ENCODE results near the gene ASMT.

DNA sequence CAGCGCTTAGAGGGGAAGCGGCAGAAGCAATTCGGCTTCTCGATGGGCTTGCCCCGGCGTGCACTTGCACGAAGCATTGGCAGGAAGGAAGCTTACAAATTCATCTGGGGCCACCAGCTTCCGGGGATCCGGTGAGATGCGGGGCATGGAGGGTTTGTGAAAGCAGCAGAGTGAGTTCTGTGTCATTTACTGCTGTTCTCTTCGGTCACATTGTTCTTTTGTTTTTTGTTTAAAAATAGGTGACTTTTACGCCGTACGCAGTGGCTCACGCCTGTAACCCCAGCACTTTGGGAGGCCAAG, 47.0 kb downstream of the ASMT start:
- TF ChIP-seq, protein P1, sequence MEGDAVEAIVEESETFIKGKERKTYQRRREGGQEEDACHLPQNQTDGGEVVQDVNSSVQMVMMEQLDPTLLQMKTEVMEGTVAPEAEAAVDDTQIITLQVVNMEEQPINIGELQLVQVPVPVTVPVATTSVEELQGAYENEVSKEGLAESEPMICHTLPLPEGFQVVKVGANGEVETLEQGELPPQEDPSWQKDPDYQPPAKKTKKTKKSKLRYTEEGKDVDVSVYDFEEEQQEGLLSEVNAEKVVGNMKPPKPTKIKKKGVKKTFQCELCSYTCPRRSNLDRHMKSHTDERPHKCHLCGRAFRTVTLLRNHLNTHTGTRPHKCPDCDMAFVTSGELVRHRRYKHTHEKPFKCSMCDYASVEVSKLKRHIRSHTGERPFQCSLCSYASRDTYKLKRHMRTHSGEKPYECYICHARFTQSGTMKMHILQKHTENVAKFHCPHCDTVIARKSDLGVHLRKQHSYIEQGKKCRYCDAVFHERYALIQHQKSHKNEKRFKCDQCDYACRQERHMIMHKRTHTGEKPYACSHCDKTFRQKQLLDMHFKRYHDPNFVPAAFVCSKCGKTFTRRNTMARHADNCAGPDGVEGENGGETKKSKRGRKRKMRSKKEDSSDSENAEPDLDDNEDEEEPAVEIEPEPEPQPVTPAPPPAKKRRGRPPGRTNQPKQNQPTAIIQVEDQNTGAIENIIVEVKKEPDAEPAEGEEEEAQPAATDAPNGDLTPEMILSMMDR (IDR thresholded peaks at IDR 0.05; ENCODE audit: insufficient read depth, low read depth, low read length), result no peak
- no peak for TF ChIP-seq EZH2 (IDR thresholded peaks at IDR 0.05; ENCODE audit: insufficient read depth, low read length)

All from astrocyte (in vitro differentiated cells and primary cell).